SK-N-SH (cell line): ENCODE measurements around the gene LMOD2. TPM values are rescaled to one million over a fixed set of nuclear protein-coding genes. Genes with fewer than 3 reads are reported as not detected.

ENCODE experiments used
- CTCF ChIA-PET: fragments of 300-600, 350-600 bp; formaldehyde crosslinking; extraction: SDS; loops from one replicate; lab custom pipeline; 2021; lab: Yijun Ruan, JAX
- POLR2A ChIA-PET: fragments of 350-600 bp; sonication (Branson Sonifier 250); formaldehyde crosslinking; extraction: SDS; loops from one replicate; lab custom pipeline; 2020; ENCODE audit warnings: antibody characterized with exemption, inconsistent platforms; lab: Yijun Ruan, JAX
- DNase-seq: peaks from one replicate; pipeline ENCODE4 v3.0.0; 2012
- H2AFZ ChIP-seq: fragments of 200-600 bp; sonication (generic); 2 replicates; pipeline ENCODE4 v1.8.1; 2016; ENCODE audit warnings: antibody characterized with exemption, mild to moderate bottlenecking, low read depth
- H3F3A ChIP-seq: fragments of 200-600 bp; sonication (generic); replicated peaks from 2 replicates; pipeline ENCODE3; 2016; ENCODE audit warnings: antibody characterized with exemption, mild to moderate bottlenecking; ENCODE audit not compliant: insufficient read depth
- H3K27ac ChIP-seq, 2 experiments: fragments of 200-500 bp in 1 of 2; fragments of 200-600 bp in 1 of 2; sonication (Bioruptor generic) in 1 of 2; sonication (generic), shearing (Covaris generic) in 1 of 2; 2 replicates each; pipeline versions ENCODE4 v1.5.1 to v1.6.1; 2014 to 2016; ENCODE audit warnings: low read depth in 2 of 2, inconsistent platforms in 1 of 2, low read length in 1 of 2, mild to moderate bottlenecking in 1 of 2, mixed read lengths in 1 of 2
- H3K27me3 ChIP-seq: fragments of 200-600 bp; sonication (generic), shearing (Covaris generic); 2 replicates; pipeline ENCODE4 v1.6.1; 2016; ENCODE audit warnings: mixed run types; ENCODE audit not compliant: insufficient read depth
- H3K36me3 ChIP-seq, 2 experiments: fragments of 200-500 bp in 1 of 2; fragments of 200-600 bp in 1 of 2; sonication (Bioruptor generic) in 1 of 2; sonication (generic) in 1 of 2; replicated peaks in 1 of 2; 2 replicates each; pipeline versions ENCODE3 to v1.5.1; 2014 to 2016; ENCODE audit warnings: low read length in 1 of 2, mild to moderate bottlenecking in 1 of 2; ENCODE audit not compliant: insufficient read depth in 2 of 2, control insufficient read depth in 1 of 2
- H3K4me1 ChIP-seq, 2 experiments: fragments of 200-500 bp in 1 of 2; fragments of 200-600 bp in 1 of 2; sonication (Bioruptor generic) in 1 of 2; sonication (generic), shearing (Covaris generic) in 1 of 2; 2 replicates each; pipeline versions ENCODE4 v1.5.1 to v1.6.1; 2014 to 2016; ENCODE audit warnings: low read depth in 1 of 2, low read length in 1 of 2, mixed run types in 1 of 2; ENCODE audit not compliant: insufficient read depth in 2 of 2, control insufficient read depth in 1 of 2
- H3K4me2 ChIP-seq: fragments of 200-600 bp; sonication (generic), shearing (Covaris generic); 2 replicates; pipeline ENCODE4 v1.6.1; 2017; ENCODE audit warnings: mixed run types
- H3K4me3 ChIP-seq, 2 experiments: fragments of 200-500 bp in 1 of 2; fragments of 200-600 bp in 1 of 2; sonication (Bioruptor generic) in 1 of 2; sonication (generic), shearing (Covaris generic) in 1 of 2; 2 replicates each; pipeline versions ENCODE4 v1.5.1 to v1.8.1; 2014 to 2016; ENCODE audit warnings: low read depth in 2 of 2, inconsistent platforms in 1 of 2, low read length in 1 of 2, mild to moderate bottlenecking in 1 of 2, mixed read lengths in 1 of 2, moderate library complexity in 1 of 2
- H3K79me2 ChIP-seq: fragments of 200-600 bp; sonication (generic); 2 replicates; pipeline ENCODE4 v1.8.1; 2017; ENCODE audit warnings: mild to moderate bottlenecking; ENCODE audit not compliant: insufficient read depth
- H3K9ac ChIP-seq: fragments of 200-600 bp; sonication (generic); 2 replicates; pipeline ENCODE4 v1.6.1; 2017; ENCODE audit warnings: mixed run types
- H3K9me2 ChIP-seq: fragments of 200-600 bp; sonication (generic); 2 replicates; pipeline ENCODE4 v1.6.1; 2017; ENCODE audit warnings: mixed run types
- H3K9me3 ChIP-seq: fragments of 200-600 bp; sonication (generic); 2 replicates; pipeline ENCODE4 v1.6.1; 2017; ENCODE audit warnings: mixed run types, mild to moderate bottlenecking, moderate library complexity
- H4K20me1 ChIP-seq: fragments of 200-600 bp; sonication (generic); 2 replicates; pipeline ENCODE4 v1.6.1; 2017; ENCODE audit warnings: mild to moderate bottlenecking, mixed run types; ENCODE audit not compliant: insufficient read depth
- ELF1 ChIP-seq: IDR thresholded peaks from 2 replicates; pipeline ENCODE4 v1.4.0; 2012
- EZH2phosphoT487 ChIP-seq: fragments of 200-600 bp; sonication (generic); IDR thresholded peaks from 2 replicates; pipeline ENCODE4 v1.6.1; 2017; ENCODE audit warnings: low read depth, mixed run types, mild to moderate bottlenecking, antibody characterized with exemption, moderate library complexity, borderline replicate concordance
- FOSL2 ChIP-seq: IDR thresholded peaks from 2 replicates; pipeline ENCODE4 v1.4.0; 2012; ENCODE audit warnings: low read depth, mild to moderate bottlenecking, moderate library complexity, borderline replicate concordance
- FOXJ3 ChIP-seq: sonication (generic); formaldehyde crosslinking; IDR thresholded peaks from 2 replicates; pipeline ENCODE4 v1.5.1; 2020; ENCODE audit warnings: mild to moderate bottlenecking, missing genetic modification reagents
- FOXM1 ChIP-seq: IDR thresholded peaks from 2 replicates; pipeline ENCODE4 v1.4.0; 2012; ENCODE audit warnings: low read depth, mild to moderate bottlenecking
- MAX ChIP-seq: IDR thresholded peaks from 2 replicates; pipeline ENCODE4 v1.4.0; 2012; ENCODE audit warnings: low read depth
- MXI1 ChIP-seq: IDR thresholded peaks from 2 replicates; pipeline ENCODE4 v1.6.1; 2012; ENCODE audit warnings: mild to moderate bottlenecking, low read depth, low read length, improper control_type of control experiment
- RAD21 ChIP-seq: IDR thresholded peaks from 2 replicates; pipeline ENCODE4 v1.6.1; 2012; ENCODE audit warnings: mild to moderate bottlenecking, low read length
- REST ChIP-seq: IDR thresholded peaks from 2 replicates; pipeline ENCODE4 v1.6.1; 2012; ENCODE audit warnings: mild to moderate bottlenecking, low read depth, low read length, moderate library complexity
- SMC3 ChIP-seq: IDR thresholded peaks from 2 replicates; pipeline ENCODE4 v1.6.1; 2012; ENCODE audit warnings: low read depth, low read length, improper control_type of control experiment
- TEAD4 ChIP-seq: IDR thresholded peaks from 2 replicates; pipeline ENCODE4 v1.4.0; 2012; ENCODE audit warnings: mild to moderate bottlenecking, borderline replicate concordance; ENCODE audit not compliant: insufficient read depth
- YY1 ChIP-seq: IDR thresholded peaks from 2 replicates; pipeline ENCODE4 v1.4.0; 2012; ENCODE audit warnings: low read depth, mild to moderate bottlenecking
- ZBTB33 ChIP-seq: IDR thresholded peaks from 2 replicates; pipeline ENCODE4 v1.4.0; 2012; ENCODE audit warnings: low read depth, borderline replicate concordance
- WGBS: methylation state at CpG from one replicate; pipeline ENCODE4 v1.1.6; 2017; ENCODE audit warnings: low lambda C conversion rate; 5-methylcytosine and 5-hydroxymethylcytosine counted together
- polyA plus RNA-seq, 3 experiments: library from polyadenylated mRNA; depleted of rRNA; stranded (reverse); fragments of >200 nt; gene quantifications; 2 replicates each; pipeline ENCODE4 v1.2.3, GENCODE V29; 2012

LMOD2 gene
- polyA plus RNA-seq, 1 of the 3 experiments (the other 2 are of a cell fraction) = not detected

GRCh38 chr7:123645516-123645915 lies 10.2 kb upstream of the LMOD2 start:
- WGBS = 93% methylated on average over 3 of the region's 3 CpGs
- no peaks in the 10 kb centered on the region for H3F3A ChIP-seq
- TF ChIP-seq FOXM1 (no peak), ZBTB33 (no peak), EZH2phosphoT487 (no peak), MXI1 (no peak), FOXJ3 (CRISPR knock-in tag) (no peak), ELF1 (no peak), TEAD4 (no peak), RAD21 (no peak), YY1 (no peak), SMC3 (no peak), REST (no peak), MAX (no peak), FOSL2 (no peak)
- peaks cover 14 to 23% of the 10 kb centered on the region in 2 experiments; a peak in 3 of 4 replicates for H3K4me1 ChIP-seq
- H3K9ac ChIP-seq = no peak overlapping the region
- H3K9me3 ChIP-seq = no peaks in the 10 kb centered on the region
- no peak overlapping the region for H3K4me3 ChIP-seq
- ChIA-PET CTCF (interaction anchor here (1.0 to 4.4 kb wide), 8 partner anchors 9 to 226 kb away, joined by 3 to 27 read pairs (median 4); partner anchors contain the start of gene LMOD2), POLR2A (no interaction called here)
- H3K27ac ChIP-seq = peak overlapping the region in 1 of 2 experiments; percentile 23; a peak in 1 of 4 replicates
- no peaks in the 10 kb centered on the region for H3K79me2 ChIP-seq
- no peaks in the 10 kb centered on the region for H3K9me2 ChIP-seq
- no peaks in the 10 kb centered on the region for H3K27me3 ChIP-seq
- H3K36me3 ChIP-seq = no peaks in the 10 kb centered on the region
- no peak overlapping the region for H2AFZ ChIP-seq
- no peak for DNase-seq
- H4K20me1 ChIP-seq = no peaks in the 10 kb centered on the region
- no peak overlapping the region for H3K4me2 ChIP-seq
